ENCODE results near the gene RASSF3.

GRCh38 chr12:64714551-64714968, 104.3 kb downstream of the RASSF3 start:
- TF ChIP-seq CTCF (IDR thresholded peaks at IDR 0.05; ENCODE audit: low read length) (no peak), EZH2 (IDR thresholded peaks at IDR 0.05; ENCODE audit: borderline replicate concordance, low read length) (no peak)
